Astrocyte of the spinal cord (primary cell): ENCODE data around the gene POLR3K.
"Not testable (repeated sequence)": the region's sequence is repeated elsewhere in the genome, so short reads cannot be mapped to it uniquely, and the experiment has no call there.

ENCODE experiments used
- DNase-seq: peaks from one replicate; pipeline ENCODE4 v3.0.0; 2011; ENCODE audit warnings: low read depth, low spot score
- H3K4me3 ChIP-seq: 2 replicates; pipeline ENCODE4 v1.5.1; 2011; ENCODE audit warnings: low read depth, mild to moderate bottlenecking, low read length, moderate library complexity
- in situ Hi-C: cut with HindIII; loops from 2 replicates; pipeline ENCODE4 v1.10.0; 2017; ENCODE audit warnings: low sequenced_read_pairs
- TF ChIP-seq, protein P1 (sequence below): IDR thresholded peaks from 2 replicates; pipeline ENCODE4 v1.5.1; 2012; ENCODE audit warnings: low read depth, mild to moderate bottlenecking, low read length, inconsistent platforms

POLR3K gene

GRCh38 chr16:55571-56136 lies 2.2 kb upstream of the POLR3K start:
- DNase-seq, result no peak
- in situ Hi-C loops, result no loop called here
- no peak overlapping the region for H3K4me3 ChIP-seq
- TF ChIP-seq, protein P1, sequence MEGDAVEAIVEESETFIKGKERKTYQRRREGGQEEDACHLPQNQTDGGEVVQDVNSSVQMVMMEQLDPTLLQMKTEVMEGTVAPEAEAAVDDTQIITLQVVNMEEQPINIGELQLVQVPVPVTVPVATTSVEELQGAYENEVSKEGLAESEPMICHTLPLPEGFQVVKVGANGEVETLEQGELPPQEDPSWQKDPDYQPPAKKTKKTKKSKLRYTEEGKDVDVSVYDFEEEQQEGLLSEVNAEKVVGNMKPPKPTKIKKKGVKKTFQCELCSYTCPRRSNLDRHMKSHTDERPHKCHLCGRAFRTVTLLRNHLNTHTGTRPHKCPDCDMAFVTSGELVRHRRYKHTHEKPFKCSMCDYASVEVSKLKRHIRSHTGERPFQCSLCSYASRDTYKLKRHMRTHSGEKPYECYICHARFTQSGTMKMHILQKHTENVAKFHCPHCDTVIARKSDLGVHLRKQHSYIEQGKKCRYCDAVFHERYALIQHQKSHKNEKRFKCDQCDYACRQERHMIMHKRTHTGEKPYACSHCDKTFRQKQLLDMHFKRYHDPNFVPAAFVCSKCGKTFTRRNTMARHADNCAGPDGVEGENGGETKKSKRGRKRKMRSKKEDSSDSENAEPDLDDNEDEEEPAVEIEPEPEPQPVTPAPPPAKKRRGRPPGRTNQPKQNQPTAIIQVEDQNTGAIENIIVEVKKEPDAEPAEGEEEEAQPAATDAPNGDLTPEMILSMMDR, result no peak

- TF ChIP-seq, protein P1, result no peak
- H3K4me3 ChIP-seq, result peak overlapping the region; percentile 75
- in situ Hi-C loops, result no loop called here
These were observed 801 bp upstream of the POLR3K start for GRCh38 chr16:54237-54581.

DNA sequence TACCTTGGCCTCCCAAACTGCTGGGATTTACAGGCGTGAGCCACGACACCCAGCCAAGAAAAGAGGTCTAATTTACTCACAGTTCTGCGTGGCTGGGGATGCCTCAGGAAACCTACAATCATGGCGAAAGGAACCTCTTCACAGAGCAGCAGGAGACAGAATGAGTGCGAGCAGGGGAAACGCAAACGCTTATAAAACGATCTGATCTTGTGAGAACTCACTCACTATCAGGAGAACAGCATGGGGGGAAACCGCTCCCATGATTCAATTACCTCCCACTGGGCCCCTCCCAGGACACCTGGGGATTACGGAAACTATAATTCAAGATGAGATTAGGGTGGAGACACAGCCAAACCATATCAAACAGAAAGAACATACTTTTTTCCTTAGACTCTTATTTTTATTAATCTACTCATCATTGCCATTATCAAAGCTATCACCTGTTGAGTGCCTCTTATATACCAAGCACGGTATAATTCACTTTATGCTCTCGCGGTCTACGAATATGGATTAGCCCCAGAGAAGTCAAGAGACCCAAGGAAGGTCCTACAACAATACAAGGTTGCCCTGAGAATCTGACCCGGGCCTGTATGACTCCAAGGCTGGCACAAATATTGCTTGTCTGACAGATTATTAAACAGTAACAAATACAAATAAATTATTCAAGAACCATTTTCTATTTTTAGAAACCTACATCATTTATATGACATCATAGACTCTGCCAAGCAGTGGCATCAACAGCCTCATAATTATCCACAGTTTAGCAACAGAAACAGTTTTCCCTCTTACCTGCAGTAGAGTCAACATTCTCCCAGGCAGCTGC lies 2.4 kb downstream of the POLR3K start:
- TF ChIP-seq, protein P1, result no peak
- DNase-seq, result no peak
- in situ Hi-C loops, result no loop called here
- H3K4me3 ChIP-seq, result no peak overlapping the region

More at GRCh38 chr16:54237-54581, 801 bp upstream of the POLR3K start:
- no peak for DNase-seq

- no peak overlapping the region for H3K4me3 ChIP-seq
- TF ChIP-seq, protein P1, result no peak
- no peak for DNase-seq
- in situ Hi-C loops, result no loop called here
These were observed 6.2 kb downstream of the POLR3K start for GRCh38 chr16:47234-47633.

DNA sequence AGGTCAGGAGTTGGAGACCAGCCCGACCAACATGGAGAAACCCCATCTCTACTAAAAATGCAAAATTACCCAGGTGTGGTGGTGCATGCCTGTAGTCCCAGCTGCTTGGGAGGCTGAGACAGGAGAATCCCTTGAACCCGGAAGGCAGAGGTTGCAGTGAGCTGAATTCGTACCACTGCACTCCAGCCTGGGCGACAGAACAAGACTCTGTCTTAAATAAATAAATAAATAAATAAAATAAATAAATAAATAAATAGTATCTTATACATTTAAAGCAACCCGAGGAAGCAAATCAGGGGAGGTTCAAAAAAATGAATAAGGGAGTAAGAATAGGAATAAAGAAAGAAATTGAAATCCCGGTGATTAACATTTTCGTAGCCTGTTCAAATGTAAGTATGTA lies 6.9 kb downstream of the POLR3K start:
- H3K4me3 ChIP-seq, in situ Hi-C loops, DNase-seq: not testable (repeated sequence)

DNA sequence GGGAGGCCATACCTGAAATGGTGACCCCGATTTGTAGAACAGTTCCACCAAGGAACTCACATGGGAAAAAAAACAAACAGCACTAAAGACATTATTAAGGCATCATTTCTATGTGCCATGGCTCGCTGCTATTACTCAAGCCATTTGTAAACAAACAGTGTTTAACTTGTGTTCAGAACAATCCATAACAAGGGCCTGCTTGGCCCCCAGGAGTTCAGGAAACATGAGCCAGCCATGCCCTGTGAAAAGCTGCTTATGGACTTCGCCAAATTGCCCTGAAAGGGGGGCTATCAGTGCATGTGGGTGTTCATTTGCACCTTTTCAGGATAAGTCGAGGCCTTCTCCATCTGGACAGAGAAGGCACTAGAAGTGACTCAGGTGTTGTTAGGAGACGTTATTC lies 8.0 kb downstream of the POLR3K start:
- in situ Hi-C loops, result no loop called here
- TF ChIP-seq, protein P1, result no peak
- H3K4me3 ChIP-seq, result no peak overlapping the region
- no peak for DNase-seq

- H3K4me3 ChIP-seq, result no peak overlapping the region
- DNase-seq, result no peak
- TF ChIP-seq, protein P1, result no peak
- in situ Hi-C loops, result no loop called here
These were observed 8.8 kb downstream of the POLR3K start for GRCh38 chr16:44655-45054.
